HCT116 (cell line): ENCODE results near the gene THSD4. TPM values are rescaled to one million over a fixed set of nuclear protein-coding genes. Genes with fewer than 3 reads are reported as not detected.

ENCODE experiments used
- ATAC-seq: fragments of 200-7000 bp; cut with Tn5 transposase; 2 replicates; pipeline ENCODE4 v1.9.1; 2020; ENCODE audit warnings: mild to moderate bottlenecking, moderate library complexity
- BruUV-seq: library from RNA; stranded (reverse); fragments of 400-500 nt; replicated peaks from 2 replicates; lab custom pipeline; 2021; lab: Mats Ljungman, UMichigan
- CTCF ChIA-PET: fragments of 300-600 bp; sonication (Branson Sonifier 250); formaldehyde crosslinking; loops from one replicate; lab custom pipeline; 2021; ENCODE audit warnings: antibody characterized with exemption; lab: Charles Lee
- POLR2A ChIA-PET: fragments of 300-600, 350-600 bp; sonication (Branson Sonifier 250); formaldehyde crosslinking; loops from one replicate; lab custom pipeline; 2021; ENCODE audit warnings: antibody characterized with exemption; lab: Charles Lee
- RAD21 ChIA-PET, 2 experiments: fragments of 300-600 bp; sonication (Branson Sonifier 250); formaldehyde crosslinking; loops; one replicate each; lab custom pipeline; 2023; ENCODE audit warnings: low total read pairs in 2 of 2; ENCODE audit not compliant: uncharacterized antibody in 2 of 2, unreplicated experiment in 2 of 2, low non-redundant PET in 1 of 2; lab: Charles Lee
- DNase-seq: peaks from one replicate; pipeline ENCODE4 v3.0.0-alpha.2; 2010; ENCODE audit warnings: low read depth, low spot score
- H2AFZ ChIP-seq: fragments of 200-600 bp; shearing (Covaris generic), sonication (generic); 2 replicates; pipeline ENCODE4 v1.6.1; 2017; ENCODE audit warnings: low read depth, mixed run types, mixed read lengths, antibody characterized with exemption, low read length; ENCODE audit not compliant: poor library complexity, severe bottlenecking
- H3K27ac ChIP-seq: 2 replicates; pipeline ENCODE4 v1.5.1; 2012; ENCODE audit warnings: low read depth, low read length
- H3K27me3 ChIP-seq: fragments of 200-600 bp; sonication (generic); 2 replicates; pipeline ENCODE4 v1.6.1; 2016; ENCODE audit warnings: mixed run types, low read length, mixed read lengths; ENCODE audit not compliant: insufficient read depth
- H3K36me3 ChIP-seq, 2 experiments: fragments of 200-500 bp in 1 of 2; fragments of 200-600 bp in 1 of 2; sonication (Bioruptor generic) in 1 of 2; sonication (generic) in 1 of 2; 2 replicates each; pipeline versions ENCODE4 v1.5.1 to v1.6.1; 2014 to 2016; ENCODE audit warnings: low read length in 2 of 2, inconsistent platforms in 1 of 2, mixed read lengths in 1 of 2, mixed run types in 1 of 2; ENCODE audit not compliant: insufficient read depth in 2 of 2, control insufficient read depth in 1 of 2
- H3K4me1 ChIP-seq, 2 experiments: fragments of 200-600 bp in 1 of 2; sonication (generic) in 1 of 2; 2 replicates each; pipeline versions ENCODE4 v1.5.1 to v1.6.1; 2012 to 2017; ENCODE audit warnings: low read length in 2 of 2, inconsistent platforms in 1 of 2, mild to moderate bottlenecking in 1 of 2, mixed read lengths in 1 of 2, mixed run types in 1 of 2, moderate library complexity in 1 of 2; ENCODE audit not compliant: insufficient read depth in 2 of 2, control insufficient read depth in 1 of 2
- H3K4me2 ChIP-seq: fragments of 200-600 bp; sonication (generic); 2 replicates; pipeline ENCODE4 v1.6.1; 2017; ENCODE audit warnings: mixed run types, low read length, mixed read lengths
- H3K4me3 ChIP-seq, 2 experiments: fragments of 200-600 bp in 1 of 2; sonication (generic) in 1 of 2; replicated peaks in 1 of 2; 2 replicates each; pipeline ENCODE4 v1.5.1; 2011 to 2016; ENCODE audit warnings: low read length in 2 of 2, control low read depth in 1 of 2, low read depth in 1 of 2, mild to moderate bottlenecking in 1 of 2, mixed read lengths in 1 of 2, mixed run types in 1 of 2
- H3K79me2 ChIP-seq: fragments of 200-600 bp; sonication (generic); 2 replicates; pipeline ENCODE4 v1.6.1; 2017; ENCODE audit warnings: mild to moderate bottlenecking, mixed run types, low read length, moderate library complexity, mixed read lengths; ENCODE audit not compliant: insufficient read depth
- H3K9ac ChIP-seq: fragments of 200-600 bp; sonication (generic); 2 replicates; pipeline ENCODE4 v1.6.1; 2016; ENCODE audit warnings: low read length, mixed read lengths
- H3K9me2 ChIP-seq: fragments of 200-600 bp; sonication (generic), shearing (Covaris generic); 2 replicates; pipeline ENCODE4 v1.6.1; 2017; ENCODE audit warnings: mixed run types, mild to moderate bottlenecking, moderate library complexity; ENCODE audit not compliant: insufficient read depth
- H3K9me3 ChIP-seq, 2 experiments: fragments of 200-500 bp in 1 of 2; fragments of 200-600 bp in 1 of 2; sonication (Bioruptor generic) in 1 of 2; sonication (generic) in 1 of 2; 2 replicates each; pipeline ENCODE4 v1.6.1; 2014 to 2017; ENCODE audit warnings: low read length in 2 of 2, mixed read lengths in 2 of 2, inconsistent platforms in 1 of 2, low read depth in 1 of 2, mild to moderate bottlenecking in 1 of 2, mixed run types in 1 of 2, moderate library complexity in 1 of 2; ENCODE audit not compliant: control insufficient read depth in 1 of 2, insufficient read depth in 1 of 2
- H4K20me1 ChIP-seq: fragments of 200-600 bp; sonication (generic), shearing (Covaris generic); 2 replicates; pipeline ENCODE4 v1.6.1; 2017; ENCODE audit warnings: mixed run types, mild to moderate bottlenecking, moderate library complexity; ENCODE audit not compliant: insufficient read depth
- EGR1 ChIP-seq: IDR thresholded peaks from 2 replicates; pipeline ENCODE4 v1.6.1; 2012; ENCODE audit warnings: low read depth
- JUND ChIP-seq: IDR thresholded peaks from 2 replicates; pipeline ENCODE4 v1.6.1; 2012
- SIN3A ChIP-seq: IDR thresholded peaks from 2 replicates; pipeline ENCODE4 v1.6.1; 2012; ENCODE audit warnings: low read depth
- ZBTB33 ChIP-seq: IDR thresholded peaks from 2 replicates; pipeline ENCODE4 v1.6.1; 2011; ENCODE audit warnings: mild to moderate bottlenecking, low read length, moderate library complexity; ENCODE audit not compliant: insufficient replicate concordance; ENCODE audit errors: extremely low read depth
- intact Hi-C: fragments of 100-400 bp; cut with micrococcal nuclease; formaldehyde crosslinking; loops from 2 replicates; pipeline ENCODE4 v1.10.0; 2022
- total RNA-seq: library from RNA; stranded (reverse); gene quantifications from one replicate; pipeline ENCODE4 v1.2.1, GENCODE V29; 2021; ENCODE audit not compliant: unreplicated experiment
- TF ChIP-seq, protein P1 (sequence below), 3 experiments: fragments of 200-600 bp in 1 of 3; sonication (generic) in 1 of 3; IDR thresholded peaks in 2 of 3; conservative IDR thresholded peaks in 1 of 3; 2 replicates each; pipeline ENCODE4 v1.5.1; 2012 to 2017; ENCODE audit warnings: low read depth in 2 of 3, low read length in 2 of 3, antibody characterized with exemption in 1 of 3, borderline replicate concordance in 1 of 3, control low read depth in 1 of 3, mild to moderate bottlenecking in 1 of 3, mixed read lengths in 1 of 3, mixed run types in 1 of 3, moderate library complexity in 1 of 3; ENCODE audit not compliant: insufficient read depth in 1 of 3

Gene THSD4
- total RNA-seq, 1 experiment from 2014 or later = 30.5 TPM

GRCh38 chr15:71125831-71126450 lies 10.7 kb downstream of the THSD4 start:
- intact Hi-C loops = no loop called here
- H3K79me2 ChIP-seq = no peaks in the 10 kb centered on the region
- peaks cover 0 to 6% of the 10 kb centered on the region in 2 experiments; a peak in 1 of 4 replicates for H3K4me1 ChIP-seq
- no peaks in the 10 kb centered on the region for H3K36me3 ChIP-seq
- ChIA-PET CTCF (interaction anchor here (0.6 kb wide), 1 partner anchor 282 kb away, joined by 3 read pairs; no protein-coding TSS in a partner anchor), RAD21 (no interaction called here), POLR2A (no interaction called here)
- no TSS peak for BruUV-seq
- no peak overlapping the region for H3K9ac ChIP-seq
- no peaks in the 10 kb centered on the region for H3K9me2 ChIP-seq
- no peaks in the 10 kb centered on the region for H3K27me3 ChIP-seq
- H3K27ac ChIP-seq = no peak overlapping the region
- TF ChIP-seq EGR1 (no peak), ZBTB33 (no peak), JUND (no peak), SIN3A (no peak)
- TF ChIP-seq, protein P1, sequence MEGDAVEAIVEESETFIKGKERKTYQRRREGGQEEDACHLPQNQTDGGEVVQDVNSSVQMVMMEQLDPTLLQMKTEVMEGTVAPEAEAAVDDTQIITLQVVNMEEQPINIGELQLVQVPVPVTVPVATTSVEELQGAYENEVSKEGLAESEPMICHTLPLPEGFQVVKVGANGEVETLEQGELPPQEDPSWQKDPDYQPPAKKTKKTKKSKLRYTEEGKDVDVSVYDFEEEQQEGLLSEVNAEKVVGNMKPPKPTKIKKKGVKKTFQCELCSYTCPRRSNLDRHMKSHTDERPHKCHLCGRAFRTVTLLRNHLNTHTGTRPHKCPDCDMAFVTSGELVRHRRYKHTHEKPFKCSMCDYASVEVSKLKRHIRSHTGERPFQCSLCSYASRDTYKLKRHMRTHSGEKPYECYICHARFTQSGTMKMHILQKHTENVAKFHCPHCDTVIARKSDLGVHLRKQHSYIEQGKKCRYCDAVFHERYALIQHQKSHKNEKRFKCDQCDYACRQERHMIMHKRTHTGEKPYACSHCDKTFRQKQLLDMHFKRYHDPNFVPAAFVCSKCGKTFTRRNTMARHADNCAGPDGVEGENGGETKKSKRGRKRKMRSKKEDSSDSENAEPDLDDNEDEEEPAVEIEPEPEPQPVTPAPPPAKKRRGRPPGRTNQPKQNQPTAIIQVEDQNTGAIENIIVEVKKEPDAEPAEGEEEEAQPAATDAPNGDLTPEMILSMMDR (IDR thresholded peaks at IDR 0.05 in 2 of 3, conservative IDR thresholded peaks at IDR 0.05 in 1 of 3; ENCODE audit: borderline replicate concordance in 1 of 3, insufficient read depth in 1 of 3, low read depth in 2 of 3, low read length in 2 of 3) = peak in 2 of 3 experiments; percentile 56 to 58; a peak in 4 of 6 replicates
- TF ChIP-seq, all 23 proteins: peak for 1
- DNase-seq (no peak), ATAC-seq (peak; percentile 96)
- Histone ChIP-seq H4K20me1 (no peaks in the 10 kb centered on the region), H3K4me3 (no peak overlapping the region), H2AFZ (no peak overlapping the region), H3K4me2 (no peak overlapping the region), H3K9me3 (no peaks in the 10 kb centered on the region)
